Loucy (cell line): ENCODE results near the gene OR13C5.

Source experiments
- EZH2phosphoT487 ChIP-seq: fragments of 200-600 bp; IDR thresholded peaks from 2 replicates; pipeline ENCODE4 v1.6.1; 2018; ENCODE audit warnings: antibody characterized with exemption, mild to moderate bottlenecking, moderate library complexity, borderline replicate concordance
- TF ChIP-seq, protein P1 (sequence below): fragments of 200-600 bp; sonication (generic); conservative IDR thresholded peaks from 2 replicates; pipeline ENCODE4 v1.5.1; 2014; ENCODE audit warnings: mild to moderate bottlenecking, antibody characterized with exemption, low read length

GRCh38 chr9:104564358-104564757, 34.9 kb downstream of the OR13C5 start:
- TF ChIP-seq, protein P1, sequence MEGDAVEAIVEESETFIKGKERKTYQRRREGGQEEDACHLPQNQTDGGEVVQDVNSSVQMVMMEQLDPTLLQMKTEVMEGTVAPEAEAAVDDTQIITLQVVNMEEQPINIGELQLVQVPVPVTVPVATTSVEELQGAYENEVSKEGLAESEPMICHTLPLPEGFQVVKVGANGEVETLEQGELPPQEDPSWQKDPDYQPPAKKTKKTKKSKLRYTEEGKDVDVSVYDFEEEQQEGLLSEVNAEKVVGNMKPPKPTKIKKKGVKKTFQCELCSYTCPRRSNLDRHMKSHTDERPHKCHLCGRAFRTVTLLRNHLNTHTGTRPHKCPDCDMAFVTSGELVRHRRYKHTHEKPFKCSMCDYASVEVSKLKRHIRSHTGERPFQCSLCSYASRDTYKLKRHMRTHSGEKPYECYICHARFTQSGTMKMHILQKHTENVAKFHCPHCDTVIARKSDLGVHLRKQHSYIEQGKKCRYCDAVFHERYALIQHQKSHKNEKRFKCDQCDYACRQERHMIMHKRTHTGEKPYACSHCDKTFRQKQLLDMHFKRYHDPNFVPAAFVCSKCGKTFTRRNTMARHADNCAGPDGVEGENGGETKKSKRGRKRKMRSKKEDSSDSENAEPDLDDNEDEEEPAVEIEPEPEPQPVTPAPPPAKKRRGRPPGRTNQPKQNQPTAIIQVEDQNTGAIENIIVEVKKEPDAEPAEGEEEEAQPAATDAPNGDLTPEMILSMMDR = no peak
- no peak for TF ChIP-seq EZH2phosphoT487
